SJSA1 (cell line): ENCODE measurements around the gene NTM. TPM values are rescaled to one million over a fixed set of nuclear protein-coding genes. Genes with fewer than 3 reads are reported as not detected.
"Not testable (repeated sequence)": the region's sequence is repeated elsewhere in the genome, so short reads cannot be mapped to it uniquely, and the experiment has no call there.

Experiments
- DNase-seq, 2 experiments: peaks; one replicate each; pipeline ENCODE4 v3.0.0-alpha.2; 2015 to 2020; ENCODE audit warnings: low spot score in 2 of 2, low read depth in 1 of 2
- H3K27ac ChIP-seq: fragments of 250-450 bp; sonication (Bioruptor Pico); 2 replicates; pipeline ENCODE4 v1.5.1; 2020; ENCODE audit warnings: mild to moderate bottlenecking, moderate library complexity
- H3K27me3 ChIP-seq: fragments of 250-450 bp; sonication (Bioruptor Pico); replicated peaks from 2 replicates; pipeline ENCODE4 v1.5.1; 2020; ENCODE audit warnings: mild to moderate bottlenecking, moderate library complexity
- H3K36me3 ChIP-seq: fragments of 250-450 bp; sonication (Bioruptor Pico); 2 replicates; pipeline ENCODE4 v1.5.1; 2020; ENCODE audit warnings: mild to moderate bottlenecking
- H3K4me1 ChIP-seq: fragments of 250-450 bp; sonication (Bioruptor Pico); replicated peaks from 2 replicates; pipeline ENCODE4 v1.6.1; 2021; ENCODE audit warnings: mild to moderate bottlenecking
- H3K4me3 ChIP-seq: fragments of 250-450 bp; sonication (Bioruptor Pico); 2 replicates; pipeline ENCODE4 v1.5.1; 2020; ENCODE audit warnings: mild to moderate bottlenecking
- H3K9me3 ChIP-seq: fragments of 250-450 bp; sonication (Bioruptor Pico); replicated peaks from 2 replicates; pipeline ENCODE4 v1.5.1; 2020; ENCODE audit warnings: mild to moderate bottlenecking
- total RNA-seq: library from RNA; depleted of rRNA; stranded (reverse); fragments of >200 nt; shearing (Covaris generic); gene quantifications from 2 replicates; pipeline ENCODE4 v1.2.3, GENCODE V29; 2014

NTM gene
- total RNA-seq, 1 experiment from 2014 or later: 0.34 TPM

DNA sequence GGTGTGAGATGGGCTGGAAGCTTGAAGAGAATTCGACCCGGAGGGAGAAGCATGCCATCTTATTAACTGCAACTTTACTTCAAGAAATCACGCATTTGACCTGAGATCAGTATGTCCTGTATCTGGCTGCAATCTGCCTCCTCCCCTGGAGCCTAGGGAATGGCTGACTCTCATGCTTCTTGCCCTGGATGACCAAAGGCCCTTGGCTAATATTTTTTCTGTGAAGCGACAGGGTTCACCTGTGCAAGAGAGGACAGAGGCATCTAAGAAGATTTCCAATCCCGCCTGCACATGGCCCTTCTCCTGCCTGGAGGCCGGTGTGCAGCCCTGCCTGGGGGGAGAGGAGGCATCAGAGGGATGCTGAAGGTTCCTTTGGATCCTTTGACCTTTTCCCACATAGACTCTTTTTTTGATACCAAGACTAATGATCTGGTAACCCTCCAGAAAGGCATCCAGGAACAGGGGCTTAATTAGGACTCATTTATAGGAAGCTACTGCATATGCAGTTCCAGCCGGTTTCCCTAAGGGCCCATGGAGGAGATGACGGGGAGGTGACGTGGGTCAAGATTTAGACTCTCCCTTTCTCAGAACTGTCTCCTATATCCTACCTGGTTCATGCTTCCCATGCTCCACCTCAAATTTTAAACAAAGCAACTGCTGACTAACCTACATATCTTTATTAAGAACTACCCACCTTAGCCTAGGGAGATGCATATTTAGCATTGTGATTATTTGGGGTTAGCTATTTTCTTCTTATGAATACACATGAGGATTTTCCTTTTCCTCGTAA lies 50.8 kb downstream of the NTM start:
- no peak for DNase-seq
- H3K27ac ChIP-seq: no peak overlapping the region
- H3K4me1 ChIP-seq: no peaks in the 10 kb centered on the region
- H3K9me3 ChIP-seq: no peaks in the 10 kb centered on the region
- H3K27me3 ChIP-seq: no peaks in the 10 kb centered on the region
- no peak overlapping the region for H3K4me3 ChIP-seq
- no peaks in the 10 kb centered on the region for H3K36me3 ChIP-seq

DNA sequence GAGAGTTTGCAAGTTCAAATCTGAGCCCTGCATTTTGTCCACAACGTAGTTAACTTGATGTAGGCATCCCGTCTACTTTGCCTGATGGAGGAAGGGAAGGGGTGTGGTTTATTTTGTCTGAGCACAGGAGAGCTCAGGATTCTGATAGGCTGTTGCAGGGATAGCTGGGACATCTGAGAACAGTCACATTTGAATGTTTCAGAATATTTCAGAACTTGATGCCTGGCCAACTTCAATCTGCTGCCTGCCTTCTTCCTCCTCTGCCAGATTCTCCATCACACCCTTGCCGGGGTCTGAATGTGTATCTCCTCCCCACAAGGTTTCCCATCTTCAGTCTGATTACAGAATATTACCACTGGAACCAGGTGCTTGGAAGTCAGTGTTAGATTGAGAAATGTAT lies 51.6 kb downstream of the NTM start:
- Histone ChIP-seq H3K4me3 (no peak overlapping the region), H3K27ac (no peak overlapping the region), H3K4me1 (no peaks in the 10 kb centered on the region), H3K27me3 (no peaks in the 10 kb centered on the region), H3K9me3 (no peaks in the 10 kb centered on the region), H3K36me3 (no peaks in the 10 kb centered on the region)
- DNase-seq: no peak

DNA sequence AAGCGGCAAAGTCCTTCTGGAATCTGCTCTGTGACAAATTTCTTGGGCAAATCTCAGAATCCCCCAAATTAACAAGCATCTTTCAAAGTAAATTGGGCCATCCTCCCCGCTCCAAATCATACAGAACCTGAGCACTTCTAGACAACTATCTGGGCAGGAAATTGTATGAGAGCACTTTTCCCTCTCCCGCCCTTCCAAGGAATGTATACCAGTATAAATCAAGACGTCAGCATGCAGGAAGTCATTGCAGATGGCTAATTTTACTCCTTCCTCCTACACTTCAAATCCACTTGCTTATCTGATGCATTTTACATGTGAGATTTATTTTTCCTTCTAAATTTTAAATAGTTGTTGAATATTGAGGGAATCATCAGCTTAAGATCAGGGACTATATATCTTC lies 52.1 kb downstream of the NTM start:
- no peaks in the 10 kb centered on the region for H3K27me3 ChIP-seq
- H3K9me3 ChIP-seq: no peaks in the 10 kb centered on the region
- H3K4me3 ChIP-seq: no peak overlapping the region
- no peaks in the 10 kb centered on the region for H3K4me1 ChIP-seq
- H3K36me3 ChIP-seq: no peaks in the 10 kb centered on the region
- H3K27ac ChIP-seq: no peak overlapping the region
- no peak for DNase-seq

- Histone ChIP-seq H3K9me3 (no peaks in the 10 kb centered on the region), H3K27ac (no peak overlapping the region), H3K4me1 (no peaks in the 10 kb centered on the region), H3K36me3 (no peaks in the 10 kb centered on the region), H3K4me3 (no peak overlapping the region), H3K27me3 (no peaks in the 10 kb centered on the region)
- no peak for DNase-seq
Measured at GRCh38 chr11:131423688-131424087, 53.3 kb downstream of the NTM start.

DNA sequence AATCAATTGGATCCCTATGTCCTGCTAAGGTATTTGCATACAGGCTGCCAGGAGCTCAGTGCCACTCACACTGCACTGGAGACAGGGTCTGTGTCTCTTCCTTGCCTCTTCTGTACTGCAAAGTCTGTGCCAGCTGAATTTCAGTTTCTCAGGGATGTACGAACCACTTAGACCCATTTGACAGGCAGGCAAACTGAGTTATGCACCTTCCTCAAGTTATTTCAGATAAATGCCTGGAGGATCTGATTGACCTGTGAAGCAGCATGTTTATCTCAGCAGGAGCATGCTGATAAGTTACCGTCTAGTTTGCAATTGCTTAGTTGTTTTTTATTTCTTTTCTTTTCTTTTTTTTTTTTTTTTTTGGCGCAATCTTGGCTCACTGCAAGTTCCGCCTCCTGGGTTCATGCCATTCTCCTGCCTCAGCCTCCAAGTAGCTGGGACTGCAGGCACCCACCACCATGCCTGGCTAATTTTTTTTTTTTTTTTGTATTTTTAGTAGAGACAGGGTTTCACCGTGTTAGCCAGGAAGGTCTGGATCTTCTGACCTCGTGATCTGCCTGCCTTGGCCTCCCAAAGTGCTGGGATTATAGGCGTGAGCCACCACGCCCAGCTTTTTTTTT lies 54.0 kb downstream of the NTM start:
- H3K4me1 ChIP-seq, H3K27me3 ChIP-seq, H3K36me3 ChIP-seq, H3K4me3 ChIP-seq, H3K9me3 ChIP-seq, DNase-seq, H3K27ac ChIP-seq: not testable (repeated sequence)

DNA sequence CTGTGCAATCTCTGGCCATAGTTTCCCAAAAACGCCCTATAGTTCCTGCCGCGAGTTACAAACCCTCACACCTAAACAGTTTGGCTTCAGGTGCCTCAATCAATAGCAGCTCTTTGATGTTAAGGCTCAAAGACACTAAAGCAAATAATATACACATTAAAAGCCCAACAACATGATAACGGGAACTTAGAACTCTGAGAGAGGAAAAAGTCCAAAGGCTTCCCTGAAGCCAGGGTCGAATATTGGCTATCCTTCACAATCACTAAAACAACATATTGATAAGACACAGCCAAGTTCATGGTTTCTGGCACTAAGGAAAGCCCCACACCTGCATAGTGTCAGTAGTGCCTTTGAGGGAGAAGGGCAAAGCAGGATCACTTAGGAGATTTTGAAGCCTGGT lies 54.9 kb downstream of the NTM start:
- no peak overlapping the region for H3K27ac ChIP-seq

DNA sequence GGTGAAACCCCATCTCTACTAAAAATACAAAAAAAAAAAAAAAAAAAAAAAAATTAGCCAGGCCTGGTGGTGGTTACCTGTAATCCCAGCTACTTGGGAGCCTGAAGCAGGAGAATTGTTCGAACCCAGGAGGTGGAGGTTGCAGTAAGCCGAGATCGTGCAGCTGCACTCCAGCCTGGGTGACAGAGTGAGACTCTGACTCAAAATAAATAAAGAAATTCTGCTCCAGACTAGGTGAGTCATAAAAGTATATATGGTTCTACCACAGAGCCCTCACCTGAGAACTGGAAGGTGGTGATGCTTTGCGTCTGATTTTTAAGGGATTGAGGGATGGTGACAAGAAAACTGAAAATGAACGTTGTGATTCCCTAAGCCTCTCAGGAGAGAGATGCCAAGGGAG lies 58.4 kb downstream of the NTM start:
- no peak for DNase-seq
- H3K4me3 ChIP-seq: no peak overlapping the region
- H3K27ac ChIP-seq: no peak overlapping the region
- H3K9me3 ChIP-seq: no peaks in the 10 kb centered on the region
- no peaks in the 10 kb centered on the region for H3K36me3 ChIP-seq
- H3K27me3 ChIP-seq: no peaks in the 10 kb centered on the region
- no peaks in the 10 kb centered on the region for H3K4me1 ChIP-seq

More for the DNA sequence above, 54.9 kb downstream of the NTM start:
- Histone ChIP-seq H3K9me3 (no peaks in the 10 kb centered on the region), H3K36me3 (no peaks in the 10 kb centered on the region), H3K4me3 (no peak overlapping the region), H3K27me3 (no peaks in the 10 kb centered on the region), H3K4me1 (no peaks in the 10 kb centered on the region)
- DNase-seq: no peak

DNA sequence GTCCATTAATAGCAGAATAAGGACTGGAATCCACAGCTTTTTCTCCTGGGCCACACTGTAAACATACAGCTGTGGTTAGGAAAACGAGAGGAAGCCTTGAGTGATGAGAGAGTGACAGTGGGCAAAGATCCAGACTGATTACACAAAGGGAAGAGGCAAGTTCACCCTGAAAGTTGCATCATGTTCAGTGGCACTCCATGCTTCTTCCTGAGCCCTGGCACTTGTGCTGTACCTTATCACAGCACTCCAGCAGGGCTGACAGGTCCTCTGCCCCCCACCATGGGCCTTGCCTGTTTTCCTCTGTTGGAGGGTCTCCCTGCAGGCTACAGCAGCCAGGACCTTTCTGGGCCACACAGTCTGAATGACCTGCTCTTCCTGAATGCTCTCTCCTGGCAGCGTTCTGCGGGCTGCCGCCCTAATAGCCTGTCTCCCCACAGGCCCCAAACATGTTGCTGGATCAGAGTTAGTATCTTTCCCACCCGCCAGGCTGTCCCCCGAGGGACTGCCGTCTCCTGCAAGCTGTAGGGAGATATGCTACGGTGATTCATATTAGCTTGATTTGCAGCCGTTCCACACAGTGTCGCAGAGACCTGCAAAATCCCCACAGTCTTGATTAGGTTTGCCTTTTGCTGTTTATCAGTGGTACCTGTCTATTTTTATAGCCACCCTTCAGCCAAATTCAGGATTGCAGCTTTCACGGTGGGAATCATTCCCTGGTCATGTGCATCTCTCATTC lies 60.2 kb downstream of the NTM start:
- Histone ChIP-seq H3K27ac (no peak overlapping the region), H3K9me3 (no peaks in the 10 kb centered on the region), H3K36me3 (no peaks in the 10 kb centered on the region), H3K4me3 (no peak overlapping the region), H3K27me3 (no peaks in the 10 kb centered on the region), H3K4me1 (no peaks in the 10 kb centered on the region)
- no peak for DNase-seq

GRCh38 chr11:131441051-131441810 lies 70.8 kb downstream of the NTM start:
- Histone ChIP-seq H3K36me3 (no peaks in the 10 kb centered on the region), H3K4me3 (no peak overlapping the region), H3K27me3 (no peaks in the 10 kb centered on the region), H3K9me3 (no peaks in the 10 kb centered on the region), H3K27ac (no peak overlapping the region), H3K4me1 (no peaks in the 10 kb centered on the region)
- no peak for DNase-seq

DNA sequence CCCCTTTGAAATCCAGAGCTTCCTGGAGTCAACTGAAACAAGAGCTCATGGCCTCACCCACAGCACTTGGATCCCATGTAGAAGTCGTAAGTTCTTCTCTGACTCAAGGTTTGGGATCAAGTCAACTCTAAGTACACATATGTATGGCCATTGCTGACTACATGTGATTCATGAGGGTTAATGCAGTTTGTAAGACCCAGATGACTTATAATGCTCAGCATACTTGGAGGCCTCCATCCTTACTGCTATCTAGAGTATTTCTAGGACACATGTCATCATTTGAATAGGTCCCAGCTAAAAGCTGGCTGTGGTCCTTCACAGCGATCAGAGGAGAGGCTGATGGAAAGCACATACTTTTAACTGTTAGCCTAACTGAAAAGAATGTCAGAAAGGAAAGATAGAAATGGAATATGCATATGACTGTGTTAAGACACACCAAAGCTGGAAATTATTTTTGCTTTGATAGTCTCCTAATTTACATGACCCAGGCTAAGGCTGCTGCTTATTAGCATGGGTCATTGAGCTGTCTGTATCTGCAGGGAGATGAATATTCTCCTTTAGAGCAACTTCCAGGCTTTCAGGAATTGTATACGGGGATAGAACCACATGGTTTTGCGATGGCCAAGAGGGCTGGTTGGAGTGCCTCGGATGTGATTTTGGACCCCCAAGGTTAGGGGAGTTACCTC lies 76.3 kb downstream of the NTM start:
- no peak for DNase-seq
- Histone ChIP-seq H3K9me3 (no peaks in the 10 kb centered on the region), H3K4me1 (no peaks in the 10 kb centered on the region), H3K27me3 (no peaks in the 10 kb centered on the region), H3K27ac (no peak overlapping the region), H3K36me3 (no peaks in the 10 kb centered on the region), H3K4me3 (no peak overlapping the region)

DNA sequence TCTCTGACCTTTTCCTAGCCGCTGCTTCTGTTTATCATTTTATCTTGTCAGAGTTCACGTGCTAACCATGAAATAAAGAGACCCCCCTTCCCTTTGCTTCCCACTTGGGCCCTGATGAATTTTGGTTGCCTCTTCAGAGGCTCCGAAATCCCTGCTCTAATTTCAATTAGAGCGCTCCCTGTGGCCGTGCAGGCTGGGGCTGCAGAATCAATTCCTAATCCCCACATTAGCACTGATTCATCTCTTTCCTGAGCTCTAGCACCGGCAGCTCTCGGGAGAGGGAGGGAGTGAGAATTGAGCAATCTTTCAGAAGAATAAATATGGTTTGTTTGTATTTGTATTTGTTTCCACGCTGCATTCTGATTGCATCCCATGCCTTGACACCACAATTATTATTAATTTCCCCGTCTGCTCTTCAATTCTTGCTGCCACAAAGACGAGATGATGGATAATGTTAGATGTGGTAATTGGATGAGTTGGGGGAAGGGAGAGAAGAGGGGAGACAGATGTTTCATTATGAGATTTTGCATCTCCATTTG lies 76.9 kb downstream of the NTM start:
- Histone ChIP-seq H3K9me3 (no peaks in the 10 kb centered on the region), H3K4me1 (no peaks in the 10 kb centered on the region), H3K27me3 (no peaks in the 10 kb centered on the region), H3K27ac (no peak overlapping the region), H3K36me3 (no peaks in the 10 kb centered on the region), H3K4me3 (no peak overlapping the region)
- DNase-seq: no peak

- no peak for DNase-seq
- Histone ChIP-seq H3K4me1 (no peaks in the 10 kb centered on the region), H3K27me3 (no peaks in the 10 kb centered on the region), H3K27ac (no peak overlapping the region), H3K9me3 (no peaks in the 10 kb centered on the region), H3K36me3 (no peaks in the 10 kb centered on the region), H3K4me3 (no peak overlapping the region)
Measured at GRCh38 chr11:131447898-131448297, 77.5 kb downstream of the NTM start.
